H1 (cell line): Measurements from ENCODE around the gene PTPRG. TPM values are rescaled to one million over a fixed set of nuclear protein-coding genes. Genes with fewer than 3 reads are reported as not detected.

Experiments
- CTCF ChIA-PET: fragments of 300-600 bp; sonication (Branson Sonifier 250); formaldehyde crosslinking; loops from one replicate; lab custom pipeline; 2021; ENCODE audit not compliant: partially characterized antibody; lab: Charles Lee
- POLR2A ChIA-PET: fragments of 300-600 bp; sonication (Branson Sonifier 250); formaldehyde crosslinking; loops from one replicate; lab custom pipeline; 2021; ENCODE audit warnings: inconsistent platforms; ENCODE audit not compliant: partially characterized antibody; lab: Charles Lee
- DNase-seq, 2 experiments: peaks; one replicate each; pipeline versions ENCODE4 v3.0.0 to v3.0.0-alpha.2; 2010 to 2022; ENCODE audit warnings: low spot score in 2 of 2, low read depth in 1 of 2, mixed read lengths in 1 of 2
- FAIRE-seq: peaks from 2 replicates; lab custom pipeline; 2011; peaks lifted over from hg19 to GRCh38; lab: Jason Lieb, UNC
- H2AFZ ChIP-seq: 2 replicates; pipeline ENCODE4 v1.8.1; 2012; ENCODE audit warnings: low read length, inconsistent platforms
- H2AK5ac ChIP-seq: 2 replicates; pipeline ENCODE4 v1.6.1; 2013; ENCODE audit warnings: low read depth, low read length
- H2BK120ac ChIP-seq: replicated peaks from 2 replicates; pipeline ENCODE3; 2013; ENCODE audit warnings: low read depth, low read length, inconsistent platforms
- H2BK12ac ChIP-seq: 2 replicates; pipeline ENCODE4 v1.6.1; 2013; ENCODE audit warnings: low read depth, low read length
- H2BK15ac ChIP-seq: 2 replicates; pipeline ENCODE4 v1.6.1; 2013; ENCODE audit warnings: low read length
- H2BK20ac ChIP-seq: 2 replicates; pipeline ENCODE4 v1.6.1; 2013; ENCODE audit warnings: low read length
- H2BK5ac ChIP-seq: 2 replicates; pipeline ENCODE4 v1.6.1; 2013; ENCODE audit warnings: low read depth, low read length
- H3K14ac ChIP-seq: 2 replicates; pipeline ENCODE4 v1.6.1; 2013; ENCODE audit warnings: inconsistent platforms; ENCODE audit not compliant: insufficient read length
- H3K18ac ChIP-seq: 2 replicates; pipeline ENCODE4 v1.6.1; 2013; ENCODE audit warnings: low read length; ENCODE audit errors: extremely low read depth
- H3K23ac ChIP-seq: 2 replicates; pipeline ENCODE4 v1.6.1; 2013; ENCODE audit warnings: inconsistent platforms; ENCODE audit not compliant: insufficient read length
- H3K23me2 ChIP-seq: 2 replicates; pipeline ENCODE4 v1.6.1; 2013; ENCODE audit warnings: low read depth, low read length
- H3K27ac ChIP-seq: 2 replicates; pipeline ENCODE4 v1.6.1; 2011; ENCODE audit warnings: low read depth, low read length, inconsistent platforms
- H3K27me3 ChIP-seq, 4 experiments: replicated peaks in 1 of 4; 1 replicate in 1 of 4; 2 replicates in 3 of 4; pipeline versions ENCODE4 v1.6.1 to v1.8.1; 2011 to 2013; ENCODE audit warnings: low read length in 3 of 4, mild to moderate bottlenecking in 3 of 4, inconsistent platforms in 2 of 4, mixed read lengths in 2 of 4, moderate library complexity in 1 of 4; ENCODE audit not compliant: control insufficient read depth in 3 of 4, insufficient read depth in 3 of 4; ENCODE audit errors: extremely low read depth in 1 of 4
- H3K36me3 ChIP-seq, 4 experiments: 2 replicates each; pipeline versions ENCODE4 v1.6.1 to v1.8.1; 2011 to 2013; ENCODE audit warnings: mild to moderate bottlenecking in 4 of 4, low read length in 3 of 4, moderate library complexity in 2 of 4, control low read depth in 1 of 4, inconsistent platforms in 1 of 4; ENCODE audit not compliant: insufficient read depth in 4 of 4, control insufficient read depth in 2 of 4
- H3K4ac ChIP-seq: replicated peaks from 2 replicates; pipeline ENCODE3; 2013; ENCODE audit warnings: low read length, low read depth, mixed read lengths, inconsistent platforms; ENCODE audit not compliant: insufficient read length
- H3K4me1 ChIP-seq, 4 experiments: replicated peaks in 1 of 4; 1 replicate in 1 of 4; 2 replicates in 3 of 4; pipeline versions ENCODE4 v1.6.1 to v1.8.1; 2011 to 2013; ENCODE audit warnings: low read length in 3 of 4, inconsistent platforms in 2 of 4, mixed read lengths in 1 of 4; ENCODE audit not compliant: insufficient read depth in 4 of 4, control insufficient read depth in 3 of 4
- H3K4me2 ChIP-seq, 2 experiments: 2 replicates each; pipeline versions ENCODE4 v1.6.1 to v1.8.1; 2011 to 2013; ENCODE audit warnings: low read depth in 2 of 2, low read length in 2 of 2, control low read depth in 1 of 2, inconsistent platforms in 1 of 2, mild to moderate bottlenecking in 1 of 2; ENCODE audit not compliant: insufficient read depth in 1 of 2
- H3K4me3 ChIP-seq, 4 experiments: fragments of 200-600, 300-600 bp in 1 of 4; sonication (generic), shearing (Covaris generic), sonication (Bioruptor Twin) in 1 of 4; 2 replicates each; pipeline versions ENCODE4 v1.5.1 to v1.8.1; 2011 to 2016; ENCODE audit warnings: low read length in 4 of 4, low read depth in 3 of 4, control low read depth in 2 of 4, inconsistent platforms in 2 of 4, mild to moderate bottlenecking in 2 of 4, mixed read lengths in 1 of 4, moderate library complexity in 1 of 4; ENCODE audit not compliant: insufficient read depth in 2 of 4; ENCODE audit errors: extremely low read depth in 1 of 4
- H3K56ac ChIP-seq: replicated peaks from 2 replicates; pipeline ENCODE3; 2013; ENCODE audit warnings: low read depth, mild to moderate bottlenecking, mixed read lengths, low read length, inconsistent platforms; ENCODE audit not compliant: insufficient read length
- H3K79me1 ChIP-seq: 2 replicates; pipeline ENCODE4 v1.6.1; 2013; ENCODE audit warnings: low read depth, low read length, control low read depth
- H3K79me2 ChIP-seq, 2 experiments: 2 replicates each; pipeline versions ENCODE4 v1.6.1 to v1.8.1; 2012 to 2013; ENCODE audit warnings: low read length in 2 of 2, mild to moderate bottlenecking in 2 of 2, inconsistent platforms in 1 of 2; ENCODE audit not compliant: insufficient read depth in 2 of 2, control insufficient read depth in 1 of 2
- H3K9ac ChIP-seq, 4 experiments: replicated peaks in 1 of 4; 1 replicate in 1 of 4; 2 replicates in 3 of 4; pipeline versions ENCODE4 v1.6.1 to v1.8.1; 2011 to 2013; ENCODE audit warnings: low read depth in 3 of 4, low read length in 3 of 4, control low read depth in 2 of 4, mild to moderate bottlenecking in 2 of 4, moderate library complexity in 2 of 4, inconsistent platforms in 1 of 4; ENCODE audit errors: extremely low read depth in 1 of 4
- H3K9me3 ChIP-seq, 2 experiments: 2 replicates each; pipeline versions ENCODE4 v1.6.1 to v1.8.1; 2012 to 2013; ENCODE audit warnings: mild to moderate bottlenecking in 2 of 2, moderate library complexity in 2 of 2, control low read depth in 1 of 2, inconsistent platforms in 1 of 2, low read depth in 1 of 2, low read length in 1 of 2, mixed read lengths in 1 of 2; ENCODE audit not compliant: insufficient read depth in 2 of 2
- H4K20me1 ChIP-seq, 2 experiments: replicated peaks in 1 of 2; 2 replicates each; pipeline versions ENCODE3 to v1.8.1; 2011 to 2013; ENCODE audit warnings: inconsistent platforms in 2 of 2, low read length in 2 of 2, mild to moderate bottlenecking in 1 of 2; ENCODE audit not compliant: insufficient read depth in 2 of 2, control insufficient read depth in 1 of 2
- H4K5ac ChIP-seq: 2 replicates; pipeline ENCODE4 v1.6.1; 2013; ENCODE audit warnings: low read length, low read depth, mixed read lengths, inconsistent platforms; ENCODE audit not compliant: insufficient read length
- H4K8ac ChIP-seq: 2 replicates; pipeline ENCODE4 v1.8.0; 2013; ENCODE audit warnings: mild to moderate bottlenecking, moderate library complexity, low read length, inconsistent platforms; ENCODE audit not compliant: insufficient read depth; ENCODE audit errors: extremely low read depth
- H4K91ac ChIP-seq: replicated peaks from 2 replicates; pipeline ENCODE3; 2013; ENCODE audit warnings: low read length, mixed read lengths, inconsistent platforms; ENCODE audit not compliant: insufficient read length
- BACH1 ChIP-seq: IDR thresholded peaks from 2 replicates; pipeline ENCODE4 v1.6.1; 2012; ENCODE audit warnings: low read length, improper control_type of control experiment
- CREB1 ChIP-seq: IDR thresholded peaks from 2 replicates; pipeline ENCODE4 v1.6.1; 2012; ENCODE audit warnings: inconsistent platforms
- CTCF ChIP-seq, 3 experiments: IDR thresholded peaks; 1 replicate in 2 of 3; 2 replicates in 1 of 3; pipeline versions ENCODE4 v1.5.1 to v1.6.1; 2011; ENCODE audit warnings: low read length in 3 of 3, mild to moderate bottlenecking in 3 of 3, inconsistent platforms in 2 of 3, low read depth in 1 of 3, moderate library complexity in 1 of 3; ENCODE audit not compliant: insufficient read depth in 1 of 3; ENCODE audit errors: control extremely low read depth in 1 of 3
- E2F6 ChIP-seq: IDR thresholded peaks from 2 replicates; pipeline ENCODE4 v1.6.1; 2012; ENCODE audit warnings: inconsistent platforms
- JUN ChIP-seq: IDR thresholded peaks from 2 replicates; pipeline ENCODE4 v1.6.1; 2011; ENCODE audit warnings: low read depth, mild to moderate bottlenecking, improper control_type of control experiment, low read length
- KDM1A ChIP-seq: fragments of 200-600, 300-600 bp; sonication (generic); IDR thresholded peaks from 2 replicates; pipeline ENCODE4 v1.7.1; 2016; ENCODE audit warnings: mild to moderate bottlenecking, low read length, borderline replicate concordance
- RXRA ChIP-seq: IDR thresholded peaks from 2 replicates; pipeline ENCODE4 v1.6.1; 2011; ENCODE audit warnings: low read depth, mild to moderate bottlenecking, low read length, moderate library complexity; ENCODE audit not compliant: insufficient read depth
- SIRT6 ChIP-seq: IDR thresholded peaks from one replicate; pipeline ENCODE4 v1.7.1; 2012; ENCODE audit warnings: low read length, inconsistent platforms
- TAF7 ChIP-seq: optimal IDR thresholded peaks from 2 replicates; pipeline ENCODE3; 2011; ENCODE audit warnings: low read depth, mild to moderate bottlenecking, inconsistent platforms, low read length, moderate library complexity, borderline replicate concordance
- USF2 ChIP-seq: IDR thresholded peaks from 2 replicates; pipeline ENCODE4 v1.6.1; 2011; ENCODE audit warnings: low read length, improper control_type of control experiment
- WGBS, 2 experiments: shearing (Covaris generic) in 1 of 2; methylation state at CpG; one replicate each; pipeline versions ENCODE4 v1.1.6 to v1.1.7; 2013 to 2015; ENCODE audit warnings: low lambda C conversion rate in 2 of 2, mixed read lengths in 2 of 2, inconsistent platforms in 1 of 2, low coverage in 1 of 2, missing lambda C conversion rate in 1 of 2; ENCODE audit not compliant: insufficient replicate concordance in 2 of 2, insufficient coverage in 1 of 2, insufficient read length in 1 of 2; ENCODE audit errors: extremely low coverage in 1 of 2, missing lambda C conversion rate in 1 of 2; 5-methylcytosine and 5-hydroxymethylcytosine counted together
- polyA plus RNA-seq, 7 experiments: library from polyadenylated mRNA; depleted of rRNA in 3 of 7; stranded (reverse) in 5 of 7; unstranded in 2 of 7; fragments of >200 nt in 5 of 7; fragments of 200-250 nt in 2 of 7; gene quantifications; 1 replicate in 5 of 7; 2 replicates in 1 of 7; 4 replicates in 1 of 7; pipeline versions ENCODE4 v1.2.1 to v1.2.3, GENCODE V29; 2011 to 2013; ENCODE audit warnings: missing spikeins in 2 of 7, mixed read lengths in 2 of 7
- total RNA-seq: library from RNA; stranded (reverse); fragmentation: NEBNext Ultra II Directional; extraction: Animal tissue kit (Norgen Biotek cat#: 25700); gene quantifications from 2 replicates; pipeline ENCODE4 v1.2.1, GENCODE V29; 2021

The PTPRG gene
- total and polyA plus RNA-seq, 2 of the 8 experiments (the other 6 are each of a cell fraction or from before 2014, with no cell fraction given): 23.3 to 96.2 TPM

- no peak overlapping the region for H2BK15ac ChIP-seq
- peaks cover 2 to 7% of the 10 kb centered on the region in 2 experiments for H4K20me1 ChIP-seq
- peaks cover 4 to 27% (median 17%) of the 10 kb centered on the region in 4 experiments for H3K4me1 ChIP-seq
- H3K23me2 ChIP-seq: no peaks in the 10 kb centered on the region
- H3K4me3 ChIP-seq: no peak overlapping the region
- 90% methylated on average over 2 of the region's 2 CpGs; no CpG with 5 or more reads in 1 of the 2 experiments for WGBS, 2 experiments
- no peak overlapping the region for H3K56ac ChIP-seq
- peak; percentile 48 for FAIRE-seq
- no peak overlapping the region for H3K23ac ChIP-seq
- H2AK5ac ChIP-seq: no peak overlapping the region
- H4K5ac ChIP-seq: no peak overlapping the region
- H3K79me2 ChIP-seq: peaks cover 0 to 93% of the 10 kb centered on the region in 2 experiments; a peak in 3 of 4 replicates
- no peak overlapping the region for H2BK120ac ChIP-seq
- no peak overlapping the region for H3K27ac ChIP-seq
- H4K91ac ChIP-seq: no peak overlapping the region
- CTCF ChIA-PET: interaction anchor here (1.1 to 1.5 kb wide), 2 partner anchors 21 to 52 kb away, joined by 4 to 5 read pairs; no protein-coding TSS in a partner anchor
- DNase-seq: no peak
- H3K27me3 ChIP-seq: no peaks in the 10 kb centered on the region
- no peak overlapping the region for H3K14ac ChIP-seq
- no peak overlapping the region for H2BK20ac ChIP-seq
- no peak overlapping the region for H3K4me2 ChIP-seq
- H3K18ac ChIP-seq: no peak overlapping the region
- no peaks in the 10 kb centered on the region for H3K9me3 ChIP-seq
- POLR2A ChIA-PET: no interaction called here
- H2BK12ac ChIP-seq: no peak overlapping the region
- H3K4ac ChIP-seq: no peak overlapping the region
- H3K9ac ChIP-seq: no peak overlapping the region
- no peak overlapping the region for H2AFZ ChIP-seq
- H3K36me3 ChIP-seq: no peaks in the 10 kb centered on the region
- no peak overlapping the region for H4K8ac ChIP-seq
- H2BK5ac ChIP-seq: no peak overlapping the region
- peaks cover 8% of the 10 kb centered on the region; the same call in 1 of the 2 replicates for H3K79me1 ChIP-seq
- TF ChIP-seq USF2 (no peak), JUN (no peak), TAF7 (no peak), KDM1A (no peak), E2F6 (no peak), RXRA (no peak), SIRT6 (no peak), CTCF (IDR thresholded peaks at IDR 0.05; ENCODE audit: control extremely low read depth in 1 of 3, insufficient read depth in 1 of 3, low read depth in 1 of 3, low read length in 3 of 3) (no peak), CREB1 (no peak), BACH1 (no peak)
Observed at GRCh38 chr3:61957259-61957658, 395.9 kb downstream of the PTPRG start.
